22Rv1 (cell line): ENCODE results near the gene CARS1.
A peak's percentile ranks its signal among the peaks of the same experiment; 100 is the strongest.

Experiments
- H3K27ac ChIP-seq: fragments of 450-650 bp; 2 replicates; pipeline ENCODE4 v1.5.1; 2017
- CTCF ChIP-seq: fragments of 450-650 bp; IDR thresholded peaks from 2 replicates; pipeline ENCODE4 v1.5.1; 2017; ENCODE audit warnings: mild to moderate bottlenecking
- ZFX ChIP-seq: fragments of 450-650 bp; IDR thresholded peaks from 2 replicates; pipeline ENCODE4 v1.6.1; 2017; ENCODE audit warnings: antibody characterized with exemption, borderline replicate concordance

CARS1 gene

GRCh38 chr11:3022300-3022967 is 34.8 kb downstream of the CARS1 start:
- H3K27ac ChIP-seq, result no peak overlapping the region
- TF ChIP-seq ZFX (no peak), CTCF (no peak)

GRCh38 chr11:3021125-3021524 is 36.1 kb downstream of the CARS1 start:
- no peak overlapping the region for H3K27ac ChIP-seq
- TF ChIP-seq CTCF, result peak; percentile 39
- TF ChIP-seq ZFX, result no peak

GRCh38 chr11:3020011-3020410 is 37.2 kb downstream of the CARS1 start:
- no peak overlapping the region for H3K27ac ChIP-seq
- no peak for TF ChIP-seq CTCF
- TF ChIP-seq ZFX, result no peak

GRCh38 chr11:3018596-3018995 is 38.6 kb downstream of the CARS1 start:
- no peak overlapping the region for H3K27ac ChIP-seq
- no peak for TF ChIP-seq ZFX
- TF ChIP-seq CTCF, result no peak

GRCh38 chr11:3016861-3017260 is 40.4 kb downstream of the CARS1 start:
- TF ChIP-seq ZFX, result no peak

GRCh38 chr11:3015796-3016195 is 41.4 kb downstream of the CARS1 start:
- H3K27ac ChIP-seq, result no peak overlapping the region
- TF ChIP-seq ZFX, result no peak
- no peak for TF ChIP-seq CTCF

More at GRCh38 chr11:3016861-3017260, 40.4 kb downstream of the CARS1 start:
- no peak overlapping the region for H3K27ac ChIP-seq

GRCh38 chr11:3014943-3015342 is 42.3 kb downstream of the CARS1 start:
- H3K27ac ChIP-seq, result no peak overlapping the region
- no peak for TF ChIP-seq CTCF
- no peak for TF ChIP-seq ZFX
